DOHH2 (cell line): Measurements from ENCODE around the gene LHX3.

Experiments
- H3F3A ChIP-seq: fragments of 200-600 bp; sonication (generic), shearing (Covaris generic); 2 replicates; pipeline ENCODE4 v1.6.0; 2016; ENCODE audit warnings: antibody characterized with exemption, mild to moderate bottlenecking; ENCODE audit not compliant: control insufficient read depth, insufficient read depth
- H3K27ac ChIP-seq: fragments of 200-600 bp; sonication (generic); 2 replicates; pipeline ENCODE4 v1.5.1; 2014; ENCODE audit warnings: low read depth, mild to moderate bottlenecking, low read length, moderate library complexity
- H3K27me3 ChIP-seq: fragments of 200-600 bp; sonication (generic); 2 replicates; pipeline ENCODE4 v1.6.1; 2014; ENCODE audit warnings: mild to moderate bottlenecking, low read length, mixed read lengths; ENCODE audit not compliant: control insufficient read depth
- H3K36me3 ChIP-seq: fragments of 200-600 bp; sonication (generic); 2 replicates; pipeline ENCODE4 v1.6.1; 2014; ENCODE audit warnings: mild to moderate bottlenecking, low read length, moderate library complexity, mixed read lengths; ENCODE audit not compliant: control insufficient read depth
- H3K4me1 ChIP-seq: fragments of 200-600 bp; sonication (generic); 2 replicates; pipeline ENCODE4 v1.6.1; 2014; ENCODE audit warnings: mild to moderate bottlenecking, low read length, mixed read lengths; ENCODE audit not compliant: control insufficient read depth
- H3K4me2 ChIP-seq: fragments of 200-600 bp; sonication (generic); 2 replicates; pipeline ENCODE4 v1.6.0; 2014; ENCODE audit warnings: mild to moderate bottlenecking, low read length, moderate library complexity
- H3K4me3 ChIP-seq: fragments of 200-600 bp; sonication (generic); 2 replicates; pipeline ENCODE4 v1.5.1; 2014; ENCODE audit warnings: mild to moderate bottlenecking, low read length, mixed read lengths
- H3K79me2 ChIP-seq: fragments of 200-600 bp; sonication (generic); 2 replicates; pipeline ENCODE4 v1.6.1; 2014; ENCODE audit warnings: mild to moderate bottlenecking, low read length, mixed read lengths; ENCODE audit not compliant: control insufficient read depth
- H3K9me2 ChIP-seq: fragments of 200-600 bp; sonication (generic); replicated peaks from 2 replicates; pipeline ENCODE4 v1.6.1; 2014; ENCODE audit warnings: mild to moderate bottlenecking, low read length, mixed read lengths; ENCODE audit not compliant: control insufficient read depth
- H3K9me3 ChIP-seq: fragments of 200-600 bp; sonication (generic); 2 replicates; pipeline ENCODE4 v1.6.1; 2014; ENCODE audit warnings: antibody characterized with exemption, low read length, mixed read lengths; ENCODE audit not compliant: control insufficient read depth, insufficient read depth
- H4K20me1 ChIP-seq: fragments of 200-600 bp; sonication (generic); 2 replicates; pipeline ENCODE4 v1.6.0; 2014; ENCODE audit warnings: low read depth, mild to moderate bottlenecking, antibody characterized with exemption, low read length, moderate library complexity; ENCODE audit not compliant: control insufficient read depth, insufficient read depth
- CTCF ChIP-seq: fragments of 200-600 bp; sonication (generic); IDR thresholded peaks from one replicate; pipeline ENCODE4 v1.5.1; 2014; ENCODE audit warnings: antibody characterized with exemption, mild to moderate bottlenecking, low read depth, low read length; ENCODE audit not compliant: poor library complexity, severe bottlenecking
- EZH2phosphoT487 ChIP-seq: fragments of 200-600 bp; sonication (generic); IDR thresholded peaks from 2 replicates; pipeline ENCODE4 v1.6.1; 2017; ENCODE audit warnings: borderline replicate concordance, mild to moderate bottlenecking, antibody characterized with exemption, low read length, moderate library complexity, mixed read lengths

LHX3 gene

GRCh38 chr9:136187197-136187596, 17.7 kb downstream of the LHX3 start:
- no peak overlapping the region for H3K4me3 ChIP-seq
- H3K9me2 ChIP-seq, result no peaks in the 10 kb centered on the region
- peaks cover 14% of the 10 kb centered on the region for H3K27me3 ChIP-seq
- H3F3A ChIP-seq, result no peaks in the 10 kb centered on the region
- no peak overlapping the region for H3K27ac ChIP-seq
- H3K9me3 ChIP-seq, result no peaks in the 10 kb centered on the region
- H3K36me3 ChIP-seq, result no peaks in the 10 kb centered on the region
- no peaks in the 10 kb centered on the region for H4K20me1 ChIP-seq
- H3K4me1 ChIP-seq, result no peaks in the 10 kb centered on the region
- no peak overlapping the region for H3K4me2 ChIP-seq
- TF ChIP-seq EZH2phosphoT487 (no peak), CTCF (no peak)
- no peaks in the 10 kb centered on the region for H3K79me2 ChIP-seq

GRCh38 chr9:136186386-136186785, 18.5 kb downstream of the LHX3 start:
- no peaks in the 10 kb centered on the region for H3K36me3 ChIP-seq
- no peak overlapping the region for H3K4me3 ChIP-seq
- peaks cover 12% of the 10 kb centered on the region for H3K27me3 ChIP-seq
- no peaks in the 10 kb centered on the region for H3K9me2 ChIP-seq
- TF ChIP-seq EZH2phosphoT487 (no peak), CTCF (no peak)
- H3F3A ChIP-seq, result no peaks in the 10 kb centered on the region
- no peak overlapping the region for H3K4me2 ChIP-seq
- H3K27ac ChIP-seq, result no peak overlapping the region
- no peaks in the 10 kb centered on the region for H3K4me1 ChIP-seq
- no peaks in the 10 kb centered on the region for H4K20me1 ChIP-seq
- H3K9me3 ChIP-seq, result no peaks in the 10 kb centered on the region
- H3K79me2 ChIP-seq, result no peaks in the 10 kb centered on the region

GRCh38 chr9:136185596-136186366, 19.1 kb downstream of the LHX3 start:
- peaks cover 5% of the 10 kb centered on the region for H3K27me3 ChIP-seq
- no peaks in the 10 kb centered on the region for H3K4me1 ChIP-seq

More at GRCh38 chr9:136185596-136186366, 19.1 kb downstream of the LHX3 start:
- no peak overlapping the region for H3K4me2 ChIP-seq
- H3K9me3 ChIP-seq, result no peaks in the 10 kb centered on the region
- H3K79me2 ChIP-seq, result no peaks in the 10 kb centered on the region
- no peaks in the 10 kb centered on the region for H3K36me3 ChIP-seq
- H3F3A ChIP-seq, result no peaks in the 10 kb centered on the region
- TF ChIP-seq EZH2phosphoT487 (no peak), CTCF (no peak)
- no peaks in the 10 kb centered on the region for H3K9me2 ChIP-seq
- H3K27ac ChIP-seq, result no peak overlapping the region
- H4K20me1 ChIP-seq, result no peaks in the 10 kb centered on the region
- no peak overlapping the region for H3K4me3 ChIP-seq
